Activated T-helper 1 cell treated with anti-CD3 and anti-CD28 coated beads, Interleukin-2, amount 50 U/mL, for 16 hours (primary cell): ENCODE measurements around the gene BTBD6.

Experiments used
- DNase-seq, 2 donors: peaks; one replicate each; pipeline ENCODE4 v3.0.0-alpha.2; 2020; ENCODE audit warnings: low read depth in 1 of 2, low spot score in 1 of 2

Gene BTBD6

GRCh38 chr14:105229099-105229655 is 19.2 kb upstream of the BTBD6 start:
- DNase-seq: no peak

- no peak for DNase-seq
Observed at GRCh38 chr14:105240811-105241576, 7.3 kb upstream of the BTBD6 start.

GRCh38 chr14:105241641-105242040 is 6.7 kb upstream of the BTBD6 start:
- DNase-seq: no peak

- DNase-seq: no peak
Observed at GRCh38 chr14:105244334-105244733, 4.0 kb upstream of the BTBD6 start.

GRCh38 chr14:105247026-105247425 is 1.3 kb upstream of the BTBD6 start:
- DNase-seq: no peak

- DNase-seq: no peak
Observed at GRCh38 chr14:105247715-105248367, 492 bp upstream of the BTBD6 start.

- DNase-seq: no peak
Observed at GRCh38 chr14:105249182-105250007, 1.1 kb downstream of the BTBD6 start.

GRCh38 chr14:105250008-105250366 is 1.7 kb downstream of the BTBD6 start:
- no peak for DNase-seq

GRCh38 chr14:105250986-105251385 is 2.7 kb downstream of the BTBD6 start:
- no peak for DNase-seq

- DNase-seq: no peak
Observed at GRCh38 chr14:105251920-105252319, 3.6 kb downstream of the BTBD6 start.

- DNase-seq: no peak
Observed at GRCh38 chr14:105252552-105253328, 4.4 kb downstream of the BTBD6 start.

GRCh38 chr14:105253329-105253682 is 5.0 kb downstream of the BTBD6 start:
- DNase-seq: no peak

- no peak for DNase-seq
Observed at GRCh38 chr14:105255021-105255507, 6.7 kb downstream of the BTBD6 start.

GRCh38 chr14:105256292-105256960 is 8.1 kb downstream of the BTBD6 start:
- no peak for DNase-seq

- DNase-seq: no peak
Observed at GRCh38 chr14:105257464-105257863, 9.1 kb downstream of the BTBD6 start.

- no peak for DNase-seq
Observed at GRCh38 chr14:105258846-105259245, 10.5 kb downstream of the BTBD6 start.

GRCh38 chr14:105260959-105261358 is 12.6 kb downstream of the BTBD6 start:
- DNase-seq: no peak

GRCh38 chr14:105261781-105262180 is 13.4 kb downstream of the BTBD6 start:
- no peak for DNase-seq

- no peak for DNase-seq
Observed at GRCh38 chr14:105267820-105268548, 19.7 kb downstream of the BTBD6 start.
